Cardiac septum (tissue), 1 donor: ENCODE results near the gene CCDC69. TPM values are rescaled to one million over a fixed set of nuclear protein-coding genes. Genes with fewer than 3 reads are reported as not detected.
"Not testable (repeated sequence)": the region's sequence is repeated elsewhere in the genome, so short reads cannot be mapped to it uniquely, and the experiment has no call there.

ENCODE experiments used
- DNase-seq: peaks from one replicate; pipeline ENCODE4 v3.0.0-alpha.2; 2020; ENCODE audit warnings: low spot score
- intact Hi-C: fragments of 100-400 bp; cut with DNase I; formaldehyde crosslinking; loops from one replicate; pipeline ENCODE4 v1.14.0; 2022
- total RNA-seq: library from RNA; stranded (reverse); fragmentation: NEBNext Ultra II Directional; extraction: Animal tissue kit (Norgen Biotek cat#: 25700); gene quantifications from one replicate; pipeline ENCODE4 v1.2.1, GENCODE V29; 2021
- donor health status: DM: no; HTN: no; CAD: no.

Gene CCDC69
- total RNA-seq, 1 donor from 2014 or later, result 116 TPM

DNA sequence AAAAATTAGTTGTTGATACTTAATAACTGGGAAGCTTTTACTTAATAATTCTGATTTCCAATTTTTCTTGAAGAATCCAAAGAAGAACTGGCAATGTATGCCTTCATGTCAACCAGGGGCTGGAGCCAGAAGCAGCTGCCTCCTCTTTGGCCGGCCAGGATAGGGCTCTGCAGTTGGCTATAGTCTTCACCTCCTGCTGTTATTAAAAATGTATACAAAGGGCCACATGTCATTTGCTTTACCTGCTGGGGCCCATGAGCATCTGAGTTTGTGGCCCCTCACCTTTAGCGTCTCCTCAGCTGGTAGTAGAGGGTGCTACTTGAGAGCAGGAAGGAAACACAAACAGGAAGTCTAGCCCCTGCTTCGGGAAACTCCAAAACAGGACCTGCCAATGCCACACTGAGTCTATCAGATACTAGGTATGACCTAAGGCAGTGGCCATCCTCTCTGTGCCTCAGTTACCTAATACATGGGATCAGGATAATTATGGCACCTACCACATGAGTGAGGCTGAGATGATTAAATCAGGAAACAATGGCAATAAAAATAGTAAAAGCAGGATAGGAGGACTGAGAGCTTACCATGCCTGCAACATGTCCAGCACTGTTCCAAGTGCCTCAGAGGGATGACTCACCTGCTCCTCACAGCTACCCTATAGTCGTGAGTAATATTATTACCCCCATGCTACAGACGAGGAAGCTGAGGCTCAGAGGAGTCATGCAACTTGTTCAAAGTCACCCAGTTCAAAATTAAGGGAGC lies 21.3 kb downstream of the CCDC69 start:
- intact Hi-C loops, result no loop called here
- DNase-seq, result no peak

- intact Hi-C loops, result no loop called here
- DNase-seq, result no peak
Observed at GRCh38 chr5:151200913-151201595, 22.8 kb downstream of the CCDC69 start.

GRCh38 chr5:151199581-151200185 lies 24.2 kb downstream of the CCDC69 start:
- no peak for DNase-seq
- intact Hi-C loops, result no loop called here

GRCh38 chr5:151198861-151199260 lies 25.0 kb downstream of the CCDC69 start:
- no peak for DNase-seq
- intact Hi-C loops, result no loop called here

DNA sequence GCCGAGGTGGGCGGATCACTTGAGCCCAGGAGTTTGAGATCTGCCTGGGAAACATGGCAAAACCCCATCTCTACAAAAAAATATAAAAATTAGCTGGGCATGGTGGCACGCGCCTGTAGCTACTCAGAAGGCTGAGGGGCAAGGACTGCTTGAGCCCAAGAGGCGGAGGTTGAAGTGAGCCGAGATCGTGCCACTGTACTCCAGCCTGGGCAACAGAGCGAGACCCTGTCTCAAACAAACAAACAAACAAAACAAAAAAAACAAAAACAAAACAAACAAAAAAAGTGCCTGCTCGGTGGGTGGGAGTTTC lies 26.6 kb downstream of the CCDC69 start:
- DNase-seq, intact Hi-C loops: not testable (repeated sequence)

GRCh38 chr5:151196556-151197290 lies 27.2 kb downstream of the CCDC69 start:
- no peak for DNase-seq
- intact Hi-C loops, result no loop called here

GRCh38 chr5:151195622-151196021 lies 28.3 kb downstream of the CCDC69 start:
- DNase-seq, result no peak
- intact Hi-C loops, result no loop called here

- no peak for DNase-seq
- intact Hi-C loops, result no loop called here
Observed at GRCh38 chr5:151192626-151193025, 31.3 kb downstream of the CCDC69 start.

DNA sequence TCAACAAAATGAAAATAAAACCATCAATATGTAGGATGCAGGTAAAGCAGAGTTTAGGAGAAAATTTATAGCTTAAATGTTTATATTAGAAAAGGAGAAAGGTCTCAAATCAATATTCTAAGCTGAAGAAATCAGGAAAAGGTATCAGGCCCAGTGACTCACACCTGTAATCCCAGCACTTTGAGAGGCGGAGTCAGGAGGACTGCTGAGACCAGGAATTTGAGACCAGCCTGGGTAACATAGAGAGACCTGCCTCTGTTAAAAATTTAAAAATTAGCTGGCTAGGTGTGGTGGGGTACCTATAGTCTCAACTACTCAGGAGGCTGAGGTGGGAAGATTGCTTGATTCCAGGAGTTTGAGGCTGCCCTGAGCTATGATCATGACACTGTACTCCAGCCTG lies 32.2 kb downstream of the CCDC69 start:
- intact Hi-C loops, result no loop called here
- no peak for DNase-seq

DNA sequence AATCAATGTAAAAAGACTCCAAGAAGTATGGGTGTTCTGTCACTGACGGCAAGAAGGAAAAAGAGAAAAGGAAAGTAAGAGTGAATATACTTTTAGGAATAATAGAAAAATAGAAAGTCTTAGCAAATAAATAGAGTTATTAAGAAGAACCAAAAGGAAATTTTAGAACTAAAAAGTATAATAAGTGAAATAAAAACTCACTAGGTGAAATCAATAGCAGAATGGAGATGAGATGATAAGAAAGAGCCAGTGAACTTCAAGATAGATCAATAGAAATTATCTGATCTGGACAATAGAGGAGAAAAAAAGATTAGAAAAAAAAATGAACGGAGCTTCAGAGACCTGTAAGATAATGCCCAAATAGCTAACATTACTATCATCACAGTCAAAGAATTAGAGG lies 34.7 kb downstream of the CCDC69 start:
- intact Hi-C loops, result no loop called here
- DNase-seq, result no peak

DNA sequence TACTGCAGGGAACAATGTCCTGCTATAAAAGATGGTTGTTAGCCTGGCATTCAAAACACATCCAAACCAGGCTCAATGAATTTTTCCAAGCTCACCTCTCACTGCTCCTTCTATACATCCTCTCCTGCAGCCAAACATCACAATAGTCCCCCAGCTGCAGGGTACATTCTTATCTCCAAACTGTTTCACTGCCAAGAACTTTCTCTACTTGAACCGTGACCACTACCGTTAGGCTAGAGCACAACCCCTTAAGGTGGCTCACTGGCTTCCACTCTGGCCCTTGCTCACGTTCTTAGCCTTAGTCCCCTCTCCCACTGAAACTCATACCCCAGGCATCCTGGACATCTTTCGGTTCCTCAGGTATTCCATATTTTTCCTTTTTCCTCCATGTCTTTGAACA lies 37.4 kb downstream of the CCDC69 start:
- no peak for DNase-seq
- intact Hi-C loops, result no loop called here

- intact Hi-C loops, result no loop called here
- no peak for DNase-seq
Observed at GRCh38 chr5:151186052-151186451, 37.8 kb downstream of the CCDC69 start.

DNA sequence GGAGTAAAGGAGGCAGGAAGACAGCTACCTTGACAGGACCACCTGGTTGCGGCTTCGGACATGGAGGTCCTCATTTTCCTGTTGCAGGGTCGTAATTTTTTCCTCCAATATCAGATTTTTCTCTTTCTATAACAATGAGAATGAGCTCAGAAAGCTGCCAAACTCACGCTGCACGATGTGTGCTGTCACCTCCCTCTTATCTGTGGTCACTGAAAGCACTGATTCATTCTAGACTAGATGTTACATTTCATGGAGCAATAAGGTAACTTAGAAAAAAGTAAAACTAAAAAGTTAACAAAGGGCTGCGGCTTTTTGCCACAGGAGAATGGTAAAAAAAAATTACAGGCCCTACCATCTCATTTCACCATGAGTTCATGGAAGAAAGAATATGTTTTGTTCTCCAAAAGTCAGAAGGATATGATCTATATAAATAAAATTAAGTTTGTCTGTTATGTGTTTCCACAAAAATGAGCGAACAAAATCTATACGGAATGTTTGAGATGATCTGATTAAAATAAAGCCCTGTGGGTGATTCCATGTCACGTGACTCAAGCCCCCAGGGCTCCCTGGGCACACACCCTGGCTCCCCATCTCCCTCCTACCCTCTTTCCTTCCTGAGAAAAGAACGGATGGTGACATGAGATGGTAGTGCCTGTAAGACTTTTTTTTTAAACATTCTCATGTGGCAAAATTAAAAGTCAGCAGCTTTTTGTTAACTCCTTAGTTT lies 39.4 kb downstream of the CCDC69 start:
- intact Hi-C loops, result no loop called here

DNA sequence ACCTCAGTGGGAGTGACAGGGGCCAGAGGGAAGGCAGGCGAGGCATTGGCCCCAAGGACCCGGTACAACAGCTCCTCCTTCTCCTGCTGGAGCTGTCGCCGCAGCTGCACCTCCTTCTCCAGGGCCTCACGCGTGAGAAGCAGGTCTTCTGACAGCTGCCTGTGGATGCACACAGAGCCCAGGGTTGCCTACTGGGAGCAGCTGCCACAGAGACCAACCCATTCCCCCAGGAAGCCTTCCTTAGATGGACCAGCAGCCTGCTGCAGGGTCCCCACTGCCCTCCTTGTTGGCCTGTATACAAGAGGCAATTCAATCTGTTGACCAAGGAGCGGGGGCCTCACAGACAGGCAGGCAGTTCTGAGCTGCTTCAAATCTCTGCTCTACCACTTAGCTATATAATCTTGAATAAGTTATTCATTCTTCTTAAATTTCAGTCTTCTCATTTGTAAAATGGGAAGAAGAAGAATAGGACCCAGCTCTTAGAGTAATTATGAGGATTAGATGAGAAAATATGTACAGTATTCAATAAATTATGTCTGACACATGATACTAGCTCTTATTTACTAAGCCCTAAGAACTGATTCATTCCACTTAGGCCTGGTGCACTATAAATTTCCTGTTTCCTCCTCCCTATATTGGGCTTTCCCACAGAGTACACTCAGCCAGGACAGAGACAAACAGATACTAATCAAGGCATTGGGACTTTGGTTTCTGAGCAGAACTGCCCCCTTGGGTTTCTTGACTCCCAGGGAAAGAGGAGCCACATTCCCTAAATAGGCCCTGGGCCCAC lies 40.2 kb downstream of the CCDC69 start:
- no peak for DNase-seq
- intact Hi-C loops, result no loop called here

More for the DNA sequence above, 39.4 kb downstream of the CCDC69 start:
- no peak for DNase-seq

DNA sequence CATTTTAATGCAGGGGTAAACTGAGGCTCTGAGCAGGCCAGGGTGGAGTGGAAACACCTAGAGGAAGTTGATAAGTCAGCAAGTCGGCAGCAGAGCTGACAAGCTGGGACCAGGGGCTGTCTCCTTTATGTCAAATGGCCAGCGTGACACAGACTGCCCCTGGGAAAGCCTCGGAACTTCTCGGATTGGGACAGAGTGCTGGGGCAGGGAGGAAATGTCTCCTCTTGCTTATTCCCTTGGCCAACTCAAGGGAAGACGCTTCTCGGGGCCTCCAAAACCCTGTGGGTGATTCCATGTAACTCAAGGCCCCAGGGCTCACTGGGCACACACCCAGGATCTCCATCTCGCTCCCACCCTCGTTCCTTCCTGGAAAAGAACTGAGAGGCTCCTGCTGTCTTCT lies 40.9 kb downstream of the CCDC69 start:
- intact Hi-C loops, result no loop called here
- no peak for DNase-seq

DNA sequence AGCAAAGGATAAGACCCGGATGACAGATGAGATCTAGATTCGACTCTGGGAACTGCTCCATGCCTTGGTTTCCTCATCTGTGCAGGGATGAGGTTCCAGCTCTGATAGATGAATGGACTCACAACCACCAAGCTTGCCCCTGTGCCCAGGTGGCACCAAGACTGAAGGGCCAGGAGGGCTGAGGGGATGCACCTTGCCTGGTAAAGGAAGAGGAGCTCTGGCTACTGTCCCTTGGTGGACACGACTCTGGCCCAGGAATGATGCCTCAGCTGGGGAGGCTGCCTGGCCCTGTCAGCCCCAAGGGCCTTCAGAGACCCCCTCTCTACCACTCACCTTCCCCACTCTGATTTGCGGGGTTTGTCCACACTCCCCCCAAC lies 41.4 kb downstream of the CCDC69 start:
- DNase-seq, result no peak
- intact Hi-C loops, result no loop called here

DNA sequence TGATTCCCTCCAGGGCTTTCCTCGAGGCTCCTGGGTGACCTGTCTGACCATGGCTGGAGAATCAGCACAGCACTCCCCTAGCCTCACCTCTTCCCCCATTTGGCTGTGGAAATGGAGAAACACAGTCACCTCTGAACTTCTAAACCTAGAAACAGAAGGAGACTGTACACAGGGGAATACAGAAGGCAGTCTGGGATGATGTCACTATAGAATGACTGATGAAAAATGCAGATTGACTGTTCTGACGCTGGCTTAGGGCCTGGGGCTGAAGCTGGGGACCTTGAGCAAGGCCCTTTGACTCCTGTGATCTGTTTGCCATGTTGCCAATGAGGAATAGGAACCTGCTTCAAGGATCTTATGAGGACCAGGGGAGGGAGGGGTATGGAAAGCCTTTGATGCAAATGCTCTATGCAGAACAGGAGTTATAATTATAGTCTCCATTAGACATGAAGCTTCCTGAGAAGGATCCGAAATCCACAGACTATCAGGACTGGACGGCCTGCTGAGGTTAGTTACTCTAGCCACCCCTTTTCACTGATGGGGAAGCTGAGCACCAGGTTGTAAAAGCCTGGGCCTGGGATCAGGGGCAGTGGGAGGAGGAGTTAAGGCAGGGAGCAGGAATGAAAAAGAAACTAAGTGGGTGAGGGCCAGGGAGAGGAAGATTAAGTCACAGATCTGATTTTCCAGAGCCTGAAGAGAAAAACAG lies 41.9 kb downstream of the CCDC69 start:
- intact Hi-C loops, result no loop called here
- no peak for DNase-seq

DNA sequence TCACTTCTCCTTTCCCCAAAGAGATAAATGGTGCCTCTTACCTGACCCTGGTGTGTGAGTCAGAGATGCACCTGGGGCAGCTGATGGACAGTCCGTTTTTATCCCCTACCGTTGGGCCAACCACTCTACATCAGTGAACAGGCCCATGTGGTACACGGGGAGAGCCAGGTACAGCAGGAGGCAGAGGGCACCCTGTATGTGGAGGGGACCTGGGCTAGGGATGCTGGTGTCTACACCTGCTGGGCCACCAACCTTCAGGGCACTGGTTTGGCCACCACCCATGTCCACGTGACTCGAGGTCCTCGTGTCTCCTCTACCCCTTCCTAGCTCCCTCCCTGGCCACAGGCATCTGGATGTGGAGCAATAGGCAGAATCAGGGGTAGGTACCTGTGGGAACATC lies 43.6 kb downstream of the CCDC69 start:
- intact Hi-C loops, result no loop called here

DNA sequence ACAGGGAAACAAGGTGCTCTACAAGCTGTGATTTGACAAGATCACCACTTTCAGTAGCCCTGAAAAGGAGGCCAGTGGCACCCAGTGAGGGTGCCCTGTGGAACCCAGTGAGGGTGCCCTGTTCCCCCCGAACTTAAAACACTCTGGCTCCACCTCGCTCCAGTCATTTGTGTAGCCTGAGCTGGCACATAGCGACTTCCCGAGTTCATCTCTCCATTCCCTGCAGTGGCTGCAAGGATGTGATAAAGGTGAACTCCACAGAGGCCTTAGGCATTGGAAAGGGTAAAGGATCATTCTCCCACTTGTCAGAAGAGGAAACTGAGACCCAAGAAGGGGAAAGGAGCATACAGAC lies 44.4 kb downstream of the CCDC69 start:
- intact Hi-C loops, result no loop called here
- no peak for DNase-seq

More for the DNA sequence above, 43.6 kb downstream of the CCDC69 start:
- no peak for DNase-seq
